Measurements from ENCODE around the gene CAMK1D.
"Not testable (repeated sequence)": the region's sequence is repeated elsewhere in the genome, so short reads cannot be mapped to it uniquely, and the experiment has no call there.

Gene CAMK1D

GRCh38 chr10:12432402-12433189 is 83.2 kb downstream of the CAMK1D start:
- no peaks in the 10 kb centered on the region for H3K27me3 Mint-ChIP-seq
- H3K9me3 Mint-ChIP-seq, result peaks cover under 1% of the 10 kb centered on the region
- H3K27ac Mint-ChIP-seq, result no peak overlapping the region
- no peak overlapping the region for H3K4me3 Mint-ChIP-seq
- peaks cover 5% of the 10 kb centered on the region for H3K4me1 Mint-ChIP-seq (ENCODE audit: low read depth)
- no peaks in the 10 kb centered on the region for H3K36me3 Mint-ChIP-seq (ENCODE audit: low read depth)

- H3K36me3 Mint-ChIP-seq (ENCODE audit: low read depth), result peaks cover 5% of the 10 kb centered on the region
- H3K27me3 Mint-ChIP-seq, result no peaks in the 10 kb centered on the region
- peaks cover 8% of the 10 kb centered on the region for H3K4me1 Mint-ChIP-seq (ENCODE audit: low read depth)
- H3K9me3 Mint-ChIP-seq, result peaks cover 12% of the 10 kb centered on the region
- no peak overlapping the region for H3K27ac Mint-ChIP-seq
- H3K4me3 Mint-ChIP-seq, result no peak overlapping the region
Measured at GRCh38 chr10:12434277-12434676, 84.9 kb downstream of the CAMK1D start.

GRCh38 chr10:12434677-12435076 is 85.3 kb downstream of the CAMK1D start:
- not testable (repeated sequence) for H3K27me3 Mint-ChIP-seq; H3K27ac Mint-ChIP-seq; H3K36me3 Mint-ChIP-seq (ENCODE audit: low read depth); H3K4me3 Mint-ChIP-seq
- Mint-ChIP-seq H3K4me1 (ENCODE audit: low read depth) (peaks cover 12% of the 10 kb centered on the region), H3K9me3 (peaks cover 16% of the 10 kb centered on the region)

- no peak overlapping the region for H3K27ac Mint-ChIP-seq
- H3K36me3 Mint-ChIP-seq (ENCODE audit: low read depth), result peaks cover 10% of the 10 kb centered on the region
- no peak overlapping the region for H3K4me3 Mint-ChIP-seq
- H3K27me3 Mint-ChIP-seq, result no peaks in the 10 kb centered on the region
- peaks cover 16% of the 10 kb centered on the region for H3K9me3 Mint-ChIP-seq
- H3K4me1 Mint-ChIP-seq (ENCODE audit: low read depth), result peaks cover 15% of the 10 kb centered on the region
Measured at GRCh38 chr10:12435348-12435747, 86.0 kb downstream of the CAMK1D start.

- Mint-ChIP-seq H3K4me3 (no peak overlapping the region), H3K4me1 (ENCODE audit: low read depth) (peaks cover 15% of the 10 kb centered on the region), H3K27me3 (no peaks in the 10 kb centered on the region), H3K9me3 (peaks cover 20% of the 10 kb centered on the region), H3K36me3 (ENCODE audit: low read depth) (peaks cover 22% of the 10 kb centered on the region), H3K27ac (no peak overlapping the region)
Measured at GRCh38 chr10:12438919-12439692, 89.8 kb downstream of the CAMK1D start.

- not testable (repeated sequence) for H3K27ac Mint-ChIP-seq, H3K4me3 Mint-ChIP-seq, H3K27me3 Mint-ChIP-seq
- peaks cover 20% of the 10 kb centered on the region for H3K9me3 Mint-ChIP-seq
- peaks cover 15% of the 10 kb centered on the region for H3K4me1 Mint-ChIP-seq (ENCODE audit: low read depth)
- H3K36me3 Mint-ChIP-seq (ENCODE audit: low read depth), result peaks cover 22% of the 10 kb centered on the region
Measured at GRCh38 chr10:12439767-12440166, 90.4 kb downstream of the CAMK1D start.

GRCh38 chr10:12443026-12443425 is 93.7 kb downstream of the CAMK1D start:
- H3K27ac Mint-ChIP-seq, result no peak overlapping the region
- H3K4me3 Mint-ChIP-seq, result no peak overlapping the region
- peaks cover 26% of the 10 kb centered on the region for H3K36me3 Mint-ChIP-seq (ENCODE audit: low read depth)
- peaks cover 25% of the 10 kb centered on the region for H3K9me3 Mint-ChIP-seq
- peaks cover 34% of the 10 kb centered on the region for H3K4me1 Mint-ChIP-seq (ENCODE audit: low read depth)
- no peaks in the 10 kb centered on the region for H3K27me3 Mint-ChIP-seq

- Mint-ChIP-seq H3K4me1 (ENCODE audit: low read depth) (peaks cover 40% of the 10 kb centered on the region), H3K27me3 (no peaks in the 10 kb centered on the region), H3K9me3 (peaks cover 12% of the 10 kb centered on the region), H3K4me3 (no peak overlapping the region), H3K36me3 (ENCODE audit: low read depth) (peaks cover 16% of the 10 kb centered on the region), H3K27ac (no peak overlapping the region)
Measured at GRCh38 chr10:12444981-12445700, 95.8 kb downstream of the CAMK1D start.

GRCh38 chr10:12445701-12446334 is 96.5 kb downstream of the CAMK1D start:
- Mint-ChIP-seq H3K9me3 (peaks cover 12% of the 10 kb centered on the region), H3K4me1 (ENCODE audit: low read depth) (peaks cover 40% of the 10 kb centered on the region), H3K27me3 (no peaks in the 10 kb centered on the region), H3K36me3 (ENCODE audit: low read depth) (peaks cover 16% of the 10 kb centered on the region), H3K27ac (no peak overlapping the region), H3K4me3 (no peak overlapping the region)

GRCh38 chr10:12448340-12448728 is 99.0 kb downstream of the CAMK1D start:
- peaks cover 9% of the 10 kb centered on the region for H3K9me3 Mint-ChIP-seq
- H3K4me1 Mint-ChIP-seq (ENCODE audit: low read depth), result peaks cover 37% of the 10 kb centered on the region
- no peaks in the 10 kb centered on the region for H3K27me3 Mint-ChIP-seq
- H3K4me3 Mint-ChIP-seq, result peak overlapping the region; percentile 75
- H3K36me3 Mint-ChIP-seq (ENCODE audit: low read depth), result peaks cover 6% of the 10 kb centered on the region
- peak overlapping the region; percentile 85 for H3K27ac Mint-ChIP-seq

- H3K4me1 Mint-ChIP-seq (ENCODE audit: low read depth), result peaks cover 41% of the 10 kb centered on the region
- H3K27ac Mint-ChIP-seq, result peak overlapping the region; percentile 85
- H3K27me3 Mint-ChIP-seq, result no peaks in the 10 kb centered on the region
- H3K9me3 Mint-ChIP-seq, result peaks cover 8% of the 10 kb centered on the region
- H3K4me3 Mint-ChIP-seq, result peak overlapping the region; percentile 75
- H3K36me3 Mint-ChIP-seq (ENCODE audit: low read depth), result peaks cover 5% of the 10 kb centered on the region
Measured at GRCh38 chr10:12448729-12449391, 99.5 kb downstream of the CAMK1D start.

GRCh38 chr10:12455318-12455717 is 106.0 kb downstream of the CAMK1D start:
- Mint-ChIP-seq H3K4me3 (no peak overlapping the region), H3K27me3 (no peaks in the 10 kb centered on the region), H3K9me3 (no peaks in the 10 kb centered on the region), H3K4me1 (ENCODE audit: low read depth) (peaks cover 9% of the 10 kb centered on the region), H3K36me3 (ENCODE audit: low read depth) (peaks cover 4% of the 10 kb centered on the region), H3K27ac (no peak overlapping the region)

GRCh38 chr10:12455766-12456165 is 106.4 kb downstream of the CAMK1D start:
- H3K9me3 Mint-ChIP-seq, result no peaks in the 10 kb centered on the region
- H3K27me3 Mint-ChIP-seq, result no peaks in the 10 kb centered on the region
- no peak overlapping the region for H3K4me3 Mint-ChIP-seq
- peaks cover 9% of the 10 kb centered on the region for H3K4me1 Mint-ChIP-seq (ENCODE audit: low read depth)
- peaks cover 4% of the 10 kb centered on the region for H3K36me3 Mint-ChIP-seq (ENCODE audit: low read depth)
- H3K27ac Mint-ChIP-seq, result no peak overlapping the region

- Mint-ChIP-seq H3K27me3 (no peaks in the 10 kb centered on the region), H3K9me3 (no peaks in the 10 kb centered on the region), H3K4me3 (no peak overlapping the region), H3K27ac (no peak overlapping the region), H3K36me3 (ENCODE audit: low read depth) (peaks cover 9% of the 10 kb centered on the region), H3K4me1 (ENCODE audit: low read depth) (peaks cover 22% of the 10 kb centered on the region)
Measured at GRCh38 chr10:12459340-12459739, 110.0 kb downstream of the CAMK1D start.

All from stimulated activated naive CD8-positive, alpha-beta T cell treated with anti-CD3 and anti-CD28 coated beads, Interleukin-15, Interleukin-2, amounts not matched to agents 100 ng/mL and 50 ng/mL, for 24 hours (primary cell).